CD4-positive, CD25-positive, alpha-beta regulatory T cell (primary cell): ENCODE results near the gene ANKRD65. TPM values are rescaled to one million over a fixed set of nuclear protein-coding genes. Genes with fewer than 3 reads are reported as not detected.
A peak's percentile ranks its signal among the peaks of the same experiment; 100 is the strongest.

Experiments used
- ATAC-seq, 2 donors: fragments of 150-1000 bp; cut with Tn5 transposase; one replicate each; pipeline ENCODE4 v1.10.0; 2021; ENCODE audit warnings: low read depth in 2 of 2, moderate number of reproducible peaks in 2 of 2, moderate library complexity in 1 of 2
- DNase-seq, 3 donors: peaks; one replicate each; pipeline versions ENCODE4 v3.0.0 to v3.0.0-alpha.2; 2012 to 2022; ENCODE audit warnings: mixed read lengths in 1 of 3
- H3K27ac ChIP-seq: one replicate; pipeline ENCODE4 v1.7.0; 2013; ENCODE audit warnings: mild to moderate bottlenecking, low read length; ENCODE audit not compliant: insufficient read depth, poor library complexity, severe bottlenecking
- H3K27me3 ChIP-seq: one replicate; pipeline ENCODE4 v1.7.0; 2013; ENCODE audit warnings: low read length; ENCODE audit not compliant: control insufficient read depth, insufficient read depth
- H3K36me3 ChIP-seq: one replicate; pipeline ENCODE4 v1.7.0; 2013; ENCODE audit warnings: mild to moderate bottlenecking, low read length, moderate library complexity; ENCODE audit not compliant: control insufficient read depth, insufficient read depth
- H3K4me1 ChIP-seq: 2 replicates; pipeline ENCODE4 v1.7.0; 2013; ENCODE audit warnings: mild to moderate bottlenecking, low read length; ENCODE audit not compliant: insufficient read depth, control insufficient read depth, poor library complexity, severe bottlenecking
- H3K4me3 ChIP-seq: one replicate; pipeline ENCODE4 v1.7.0; 2013; ENCODE audit warnings: low read depth, mild to moderate bottlenecking, low read length, moderate library complexity
- H3K9me3 ChIP-seq, 2 experiments: 1 replicate in 1 of 2; 2 replicates in 1 of 2; pipeline ENCODE4 v1.7.0; 2013; ENCODE audit warnings: low read length in 2 of 2, mild to moderate bottlenecking in 1 of 2, moderate library complexity in 1 of 2; ENCODE audit not compliant: control insufficient read depth in 2 of 2
- H3K27ac Mint-ChIP-seq, 3 donors: one replicate each; pipeline ENCODE4 v1.8.0; 2020 to 2022; ENCODE audit warnings: mild to moderate bottlenecking in 3 of 3, mixed read lengths in 3 of 3, moderate library complexity in 2 of 3
- H3K27me3 Mint-ChIP-seq: one replicate; pipeline ENCODE4 v1.8.0; 2022; ENCODE audit warnings: mild to moderate bottlenecking, mixed read lengths
- H3K36me3 Mint-ChIP-seq: one replicate; pipeline ENCODE4 v1.8.0; 2020; ENCODE audit warnings: mixed read lengths
- H3K4me1 Mint-ChIP-seq, 4 donors: one replicate each; pipeline ENCODE4 v1.8.0; 2020 to 2022; ENCODE audit warnings: mixed read lengths in 4 of 4, mild to moderate bottlenecking in 1 of 4
- H3K4me3 Mint-ChIP-seq, 4 donors: one replicate each; pipeline ENCODE4 v1.8.0; 2020 to 2022; ENCODE audit warnings: mild to moderate bottlenecking in 4 of 4, mixed read lengths in 4 of 4, moderate library complexity in 3 of 4
- H3K9me3 Mint-ChIP-seq, 7 donors: one replicate each; pipeline ENCODE4 v1.8.0; 2020 to 2022; ENCODE audit warnings: mixed read lengths in 7 of 7, mild to moderate bottlenecking in 3 of 7, moderate library complexity in 2 of 7
- polyA plus RNA-seq, 4 donors: library from polyadenylated mRNA; unstranded; fragments of 300-500 nt; fragmentation: Illumina TruSeq; gene quantifications; one replicate each; pipeline ENCODE4 v1.2.3, GENCODE V29; 2021
- total RNA-seq: library from RNA; stranded (reverse); gene quantifications from one replicate; pipeline ENCODE4 v1.2.3, GENCODE V29; 2022

The ANKRD65 gene
- total and polyA plus RNA-seq, 5 donors from 2014 or later = 0.14 TPM; not detected in 4

GRCh38 chr1:1402072-1402900, 18.8 kb downstream of the ANKRD65 start:
- Mint-ChIP-seq H3K36me3 (peaks cover 20% of the 10 kb centered on the region), H3K27ac (peak overlapping the region; percentile 55 to 81 (median 56))
- peak in 1 of 3 donors; percentile 47 for DNase-seq

GRCh38 chr1:1401457-1402010, 19.5 kb downstream of the ANKRD65 start:
- Histone ChIP-seq H3K27me3 (no peaks in the 10 kb centered on the region), H3K36me3 (peaks cover 46% of the 10 kb centered on the region), H3K4me1 (peaks cover 41% of the 10 kb centered on the region), H3K4me3 (no peak overlapping the region), H3K9me3 (no peaks in the 10 kb centered on the region), H3K27ac (peak overlapping the region; percentile 29)
- H3K4me1 Mint-ChIP-seq = peaks cover 0 to 69% (median 24%) of the 10 kb centered on the region in 4 donors
- H3K9me3 Mint-ChIP-seq = no peaks in the 10 kb centered on the region
- H3K27ac Mint-ChIP-seq = peak overlapping the region; percentile 5 to 81 (median 55)
- no peak for DNase-seq
- H3K4me3 Mint-ChIP-seq = peak overlapping the region; percentile 72 to 100 (median 88)
- peaks cover 20% of the 10 kb centered on the region for H3K36me3 Mint-ChIP-seq
- H3K27me3 Mint-ChIP-seq = no peaks in the 10 kb centered on the region
- ATAC-seq = no peak

More at GRCh38 chr1:1402072-1402900, 18.8 kb downstream of the ANKRD65 start:
- H3K9me3 Mint-ChIP-seq = no peaks in the 10 kb centered on the region
- H3K4me3 Mint-ChIP-seq = peak overlapping the region; percentile 72 to 100 (median 88)
- no peaks in the 10 kb centered on the region for H3K27me3 ChIP-seq
- H3K4me3 ChIP-seq = no peak overlapping the region
- no peak overlapping the region for H3K27ac ChIP-seq
- peaks cover 42% of the 10 kb centered on the region for H3K36me3 ChIP-seq
- H3K9me3 ChIP-seq = no peaks in the 10 kb centered on the region
- no peak for ATAC-seq
- H3K4me1 Mint-ChIP-seq = peaks cover 0 to 69% (median 25%) of the 10 kb centered on the region in 4 donors
- H3K4me1 ChIP-seq = peaks cover 39% of the 10 kb centered on the region
- H3K27me3 Mint-ChIP-seq = no peaks in the 10 kb centered on the region

- H3K4me3 Mint-ChIP-seq = peak overlapping the region; percentile 92 to 100 (median 93)
- H3K4me1 ChIP-seq = peaks cover 34% of the 10 kb centered on the region
- peaks cover 20% of the 10 kb centered on the region for H3K36me3 Mint-ChIP-seq
Observed at GRCh38 chr1:1400576-1401456, 20.3 kb downstream of the ANKRD65 start.

GRCh38 chr1:1399872-1400575, 21.1 kb downstream of the ANKRD65 start:
- DNase-seq (peak in 1 of 3 donors; percentile 37), ATAC-seq (no peak)
- peak overlapping the region; percentile 83 for H3K27ac ChIP-seq
- no peaks in the 10 kb centered on the region for H3K9me3 Mint-ChIP-seq
- H3K27ac Mint-ChIP-seq = peak overlapping the region; percentile 69 to 95 (median 81)
- peak overlapping the region; percentile 81 for H3K4me3 ChIP-seq
- no peaks in the 10 kb centered on the region for H3K27me3 ChIP-seq
- H3K27me3 Mint-ChIP-seq = no peaks in the 10 kb centered on the region
- peaks cover 23% of the 10 kb centered on the region for H3K36me3 Mint-ChIP-seq
- H3K36me3 ChIP-seq = peaks cover 51% of the 10 kb centered on the region
- H3K4me1 Mint-ChIP-seq = peaks cover 0 to 64% (median 28%) of the 10 kb centered on the region in 4 donors
- H3K4me1 ChIP-seq = peaks cover 30% of the 10 kb centered on the region
- H3K9me3 ChIP-seq = no peaks in the 10 kb centered on the region
- peak overlapping the region; percentile 92 to 100 (median 93) for H3K4me3 Mint-ChIP-seq

More at GRCh38 chr1:1400576-1401456, 20.3 kb downstream of the ANKRD65 start:
- Histone ChIP-seq H3K27me3 (no peaks in the 10 kb centered on the region), H3K27ac (peak overlapping the region; percentile 83), H3K9me3 (no peaks in the 10 kb centered on the region), H3K36me3 (peaks cover 51% of the 10 kb centered on the region), H3K4me3 (peak overlapping the region; percentile 81)
- Mint-ChIP-seq H3K4me1 (peaks cover 0 to 64% (median 22%) of the 10 kb centered on the region in 4 donors), H3K27ac (peak overlapping the region; percentile 20 to 81 (median 46)), H3K27me3 (no peaks in the 10 kb centered on the region), H3K9me3 (no peaks in the 10 kb centered on the region)
- DNase-seq (no peak), ATAC-seq (no peak)

- peaks cover 52% of the 10 kb centered on the region for H3K36me3 ChIP-seq
- Mint-ChIP-seq H3K4me1 (peaks cover 0 to 68% (median 30%) of the 10 kb centered on the region in 4 donors), H3K36me3 (peaks cover 27% of the 10 kb centered on the region), H3K27ac (peak within 1 kb of the TSS; percentile 93 to 95 (median 93)), H3K4me3 (peak within 1 kb of the TSS; percentile 92 to 100 (median 94)), H3K27me3 (no peaks in the 10 kb centered on the region), H3K9me3 (no peaks in the 10 kb centered on the region)
- no peaks in the 10 kb centered on the region for H3K9me3 ChIP-seq
- no peaks in the 10 kb centered on the region for H3K27me3 ChIP-seq
- peak within 1 kb of the TSS; percentile 88 for H3K4me3 ChIP-seq
- H3K4me1 ChIP-seq = peaks cover 30% of the 10 kb centered on the region
- ATAC-seq = peak; percentile 97
- peak; percentile 99 to 100 (median 99) for DNase-seq
- H3K27ac ChIP-seq = peak within 1 kb of the TSS; percentile 83
Observed at GRCh38 chr1:1399187-1399871, 21.7 kb downstream of the ANKRD65 start, which contains the start of gene CCNL2. Gene CCNL2 (minus strand): TSS chr1:1399335. CDS start chr1:1399306, 29 bp downstream.

DNA sequence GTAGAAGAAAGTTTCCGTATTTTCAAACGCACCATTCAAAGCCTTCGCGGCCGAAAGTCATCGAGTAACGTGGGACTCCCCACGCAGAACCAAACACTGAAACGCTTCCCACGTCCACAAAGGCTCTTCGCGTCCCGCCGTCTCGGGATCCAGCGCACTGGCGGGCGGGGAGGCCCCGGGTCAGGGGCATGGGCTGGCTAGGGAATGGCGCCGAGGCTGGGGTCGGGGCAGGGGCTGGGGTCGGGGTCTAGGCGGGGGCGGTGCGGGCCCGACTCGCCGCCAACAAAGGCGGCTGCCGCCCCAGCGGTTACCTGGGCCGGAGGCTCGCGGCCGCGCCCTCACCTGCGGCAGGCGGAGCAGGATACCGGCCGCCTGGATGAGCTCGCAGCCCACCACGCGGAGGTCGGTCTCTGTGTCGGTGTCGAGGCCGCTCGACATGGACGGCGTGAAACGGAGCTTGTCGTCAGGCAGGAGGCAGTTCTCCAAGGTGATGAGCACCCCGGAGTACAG, 22.3 kb downstream of the ANKRD65 start:
- peak overlapping the region; percentile 91 to 93 (median 93) for H3K27ac Mint-ChIP-seq
- no peak for DNase-seq

More for the DNA sequence above, 22.3 kb downstream of the ANKRD65 start:
- Histone ChIP-seq H3K36me3 (peaks cover 55% of the 10 kb centered on the region), H3K4me3 (peak overlapping the region; percentile 88), H3K27ac (peak overlapping the region; percentile 83), H3K9me3 (no peaks in the 10 kb centered on the region), H3K4me1 (peaks cover 30% of the 10 kb centered on the region), H3K27me3 (no peaks in the 10 kb centered on the region)
- no peaks in the 10 kb centered on the region for H3K27me3 Mint-ChIP-seq
- peaks cover 0 to 69% (median 28%) of the 10 kb centered on the region in 4 donors for H3K4me1 Mint-ChIP-seq
- peaks cover 30% of the 10 kb centered on the region for H3K36me3 Mint-ChIP-seq
- ATAC-seq = no peak
- H3K4me3 Mint-ChIP-seq = peak overlapping the region; percentile 92 to 100 (median 94)
- H3K9me3 Mint-ChIP-seq = no peaks in the 10 kb centered on the region
